HFF-Myc (cell line): ENCODE data around the gene RAB3GAP2.
"Not testable (repeated sequence)": the region's sequence is repeated elsewhere in the genome, so short reads cannot be mapped to it uniquely, and the experiment has no call there.

Source experiments
- DNase-seq: peaks from one replicate; pipeline ENCODE4 v3.0.0-alpha.2; 2011; ENCODE audit warnings: low read depth; ENCODE audit errors: extremely low read depth
- H3K4me3 ChIP-seq: replicated peaks from 2 replicates; pipeline ENCODE4 v1.5.1; 2011; ENCODE audit warnings: low read depth, mild to moderate bottlenecking, control low read depth, low read length
- CTCF ChIP-seq: IDR thresholded peaks from 2 replicates; pipeline ENCODE4 v1.5.1; 2012; ENCODE audit warnings: mild to moderate bottlenecking, low read depth, low read length, control low read depth; ENCODE audit errors: missing control alignments

The RAB3GAP2 gene

GRCh38 chr1:220182656-220183055 is 89.6 kb downstream of the RAB3GAP2 start:
- H3K4me3 ChIP-seq, result no peak overlapping the region
- no peak for DNase-seq
- no peak for TF ChIP-seq CTCF

GRCh38 chr1:220182111-220182510 is 90.1 kb downstream of the RAB3GAP2 start:
- H3K4me3 ChIP-seq, result no peak overlapping the region
- no peak for TF ChIP-seq CTCF
- DNase-seq, result no peak

- no peak overlapping the region for H3K4me3 ChIP-seq
- no peak for TF ChIP-seq CTCF
- no peak for DNase-seq
Measured at GRCh38 chr1:220176540-220176939, 95.7 kb downstream of the RAB3GAP2 start.

GRCh38 chr1:220170836-220171526 is 101.3 kb downstream of the RAB3GAP2 start:
- no peak for DNase-seq
- TF ChIP-seq CTCF, result no peak
- no peak overlapping the region for H3K4me3 ChIP-seq

GRCh38 chr1:220169887-220170286 is 102.4 kb downstream of the RAB3GAP2 start:
- H3K4me3 ChIP-seq, DNase-seq: not testable (repeated sequence)

DNA sequence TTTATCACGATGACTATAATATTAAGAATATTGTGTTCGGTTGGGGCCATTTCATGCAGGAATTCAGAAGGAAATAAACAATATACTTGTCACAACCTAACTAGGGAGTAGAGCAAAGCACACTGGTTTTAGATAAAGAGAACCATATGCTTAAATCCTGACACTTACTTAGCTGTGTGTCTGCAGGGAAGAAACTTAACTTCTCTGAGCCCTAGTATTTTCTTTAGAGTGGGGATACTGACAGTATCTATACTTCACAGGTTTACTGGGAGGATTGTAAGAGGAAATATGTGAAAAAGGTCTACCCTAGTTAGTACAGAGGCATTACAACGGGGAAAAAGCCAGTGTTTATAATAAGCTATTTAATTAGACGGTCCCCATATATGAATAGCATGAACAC is 105.4 kb downstream of the RAB3GAP2 start:
- no peak overlapping the region for H3K4me3 ChIP-seq
- DNase-seq, result no peak
- no peak for TF ChIP-seq CTCF

DNA sequence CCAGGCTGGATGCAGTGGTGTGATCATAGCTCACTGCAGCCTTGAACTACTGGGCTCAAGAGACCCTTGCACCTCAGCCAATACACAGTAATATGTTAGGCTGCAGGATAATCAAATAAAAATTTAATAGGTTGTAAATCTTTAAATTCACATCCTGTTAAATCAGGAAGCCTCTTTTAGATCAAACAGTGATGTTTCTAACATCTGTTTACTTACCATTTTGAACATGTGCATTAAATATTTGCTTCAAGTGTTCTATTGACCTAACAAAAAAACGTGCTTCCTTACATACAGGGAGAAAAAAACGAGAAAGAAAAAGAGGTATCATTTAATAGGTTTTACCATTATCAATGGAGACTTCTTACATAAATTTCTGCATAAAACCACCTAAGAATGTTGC is 107.7 kb downstream of the RAB3GAP2 start:
- H3K4me3 ChIP-seq, result no peak overlapping the region
- no peak for DNase-seq
- TF ChIP-seq CTCF, result no peak
